SU-DHL-6 (cell line): Measurements from ENCODE around the gene STRADA.
"Not testable (repeated sequence)": the region's sequence is repeated elsewhere in the genome, so short reads cannot be mapped to it uniquely, and the experiment has no call there.

Experiments
- H2AFZ ChIP-seq: fragments of 200-600 bp; sonication (generic); 2 replicates; pipeline ENCODE4 v1.6.1; 2014; ENCODE audit warnings: low read depth, mild to moderate bottlenecking, moderate library complexity, mixed read lengths, antibody characterized with exemption, low read length; ENCODE audit not compliant: severe bottlenecking
- H3F3A ChIP-seq: fragments of 200-600 bp; shearing (Covaris generic); 2 replicates; pipeline ENCODE4 v1.6.0; 2016; ENCODE audit warnings: antibody characterized with exemption, mild to moderate bottlenecking; ENCODE audit not compliant: insufficient read depth
- H3K27ac ChIP-seq: fragments of 200-600 bp; sonication (generic); 2 replicates; pipeline ENCODE4 v1.5.1; 2016; ENCODE audit warnings: low read depth, mild to moderate bottlenecking, low read length, moderate library complexity, mixed read lengths
- H3K27me3 ChIP-seq: fragments of 200-600 bp; sonication (generic), shearing (Covaris generic); 2 replicates; pipeline ENCODE4 v1.6.0; 2014; ENCODE audit warnings: mild to moderate bottlenecking, low read length
- H3K36me3 ChIP-seq: fragments of 200-600 bp; sonication (generic); 2 replicates; pipeline ENCODE4 v1.6.1; 2014; ENCODE audit warnings: mild to moderate bottlenecking, low read length, mixed read lengths
- H3K4me2 ChIP-seq: fragments of 300-600, 200-600 bp; shearing (Covaris generic), sonication (generic); 2 replicates; pipeline ENCODE4 v1.6.0; 2014; ENCODE audit warnings: low read length, low read depth, mild to moderate bottlenecking; ENCODE audit not compliant: poor library complexity, severe bottlenecking
- H3K4me3 ChIP-seq: fragments of 200-600 bp; sonication (generic); 2 replicates; pipeline ENCODE4 v1.5.1; 2014; ENCODE audit warnings: antibody characterized with exemption, low read length, mild to moderate bottlenecking, mixed read lengths; ENCODE audit not compliant: insufficient read depth, poor library complexity, severe bottlenecking
- H3K79me2 ChIP-seq: fragments of 200-600 bp; sonication (generic); 2 replicates; pipeline ENCODE4 v1.6.1; 2014; ENCODE audit warnings: mild to moderate bottlenecking, low read length, moderate library complexity; ENCODE audit not compliant: insufficient read depth
- H3K9ac ChIP-seq: fragments of 200-600 bp; sonication (generic); 2 replicates; pipeline ENCODE4 v1.7.0; 2014; ENCODE audit warnings: mild to moderate bottlenecking, low read length
- H3K9me2 ChIP-seq: fragments of 200-600 bp; sonication (generic); replicated peaks from 2 replicates; pipeline ENCODE4 v1.6.1; 2014; ENCODE audit warnings: low read length; ENCODE audit not compliant: insufficient read depth
- H3K9me3 ChIP-seq: fragments of 200-600 bp; sonication (generic); 2 replicates; pipeline ENCODE4 v1.6.1; 2014; ENCODE audit warnings: low read length, mixed read lengths; ENCODE audit not compliant: insufficient read depth
- H4K20me1 ChIP-seq: fragments of 200-600 bp; sonication (generic); 2 replicates; pipeline ENCODE4 v1.6.1; 2014; ENCODE audit warnings: low read depth, mild to moderate bottlenecking, antibody characterized with exemption, low read length, moderate library complexity, mixed read lengths
- EZH2phosphoT487 ChIP-seq: fragments of 200-600 bp; sonication (generic), shearing (Covaris generic); conservative IDR thresholded peaks from 2 replicates; pipeline ENCODE4 v1.6.1; 2018; ENCODE audit warnings: mild to moderate bottlenecking, antibody characterized with exemption, low read length, moderate library complexity, mixed read lengths
- TF ChIP-seq, protein P1 (sequence below): fragments of 200-600 bp; sonication (generic); IDR thresholded peaks from one replicate; pipeline ENCODE4 v1.5.1; 2017; ENCODE audit warnings: antibody characterized with exemption, mild to moderate bottlenecking, low read length, moderate library complexity; ENCODE audit not compliant: insufficient read depth, poor library complexity, severe bottlenecking

Gene STRADA

DNA sequence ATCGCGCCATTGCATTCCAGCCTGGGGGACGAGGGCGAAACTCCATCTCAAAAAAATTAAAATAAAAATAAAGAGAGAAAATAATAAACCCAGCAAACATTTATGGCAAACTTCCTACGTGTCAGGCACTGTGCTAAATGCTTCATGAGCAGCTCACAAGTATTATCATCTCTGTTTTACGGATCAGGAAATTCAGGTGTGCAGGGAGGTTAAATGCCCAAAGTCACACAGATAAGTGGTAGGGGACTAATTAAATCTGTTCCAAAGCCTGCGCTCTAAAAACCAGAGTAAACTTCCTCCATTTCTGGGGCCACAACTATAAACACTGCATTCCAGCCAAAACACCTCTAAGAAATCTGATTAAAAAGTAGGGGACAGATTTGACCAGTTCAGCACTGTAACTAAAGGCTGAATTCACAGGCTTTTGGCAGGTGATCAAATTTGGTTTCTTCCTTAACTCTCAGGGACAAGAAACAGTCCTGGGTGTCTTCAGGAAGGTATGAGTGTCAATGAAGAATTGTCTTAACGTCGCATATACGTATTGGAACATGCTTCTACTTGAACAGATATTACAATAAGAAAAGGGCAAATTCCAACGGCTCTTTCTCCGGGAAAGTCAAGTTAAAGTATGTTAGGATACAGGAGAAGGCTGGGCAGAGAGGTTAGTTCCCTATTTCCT lies 996 bp downstream of the STRADA start:
- TF ChIP-seq EZH2phosphoT487, result no peak
- TF ChIP-seq, protein P1, sequence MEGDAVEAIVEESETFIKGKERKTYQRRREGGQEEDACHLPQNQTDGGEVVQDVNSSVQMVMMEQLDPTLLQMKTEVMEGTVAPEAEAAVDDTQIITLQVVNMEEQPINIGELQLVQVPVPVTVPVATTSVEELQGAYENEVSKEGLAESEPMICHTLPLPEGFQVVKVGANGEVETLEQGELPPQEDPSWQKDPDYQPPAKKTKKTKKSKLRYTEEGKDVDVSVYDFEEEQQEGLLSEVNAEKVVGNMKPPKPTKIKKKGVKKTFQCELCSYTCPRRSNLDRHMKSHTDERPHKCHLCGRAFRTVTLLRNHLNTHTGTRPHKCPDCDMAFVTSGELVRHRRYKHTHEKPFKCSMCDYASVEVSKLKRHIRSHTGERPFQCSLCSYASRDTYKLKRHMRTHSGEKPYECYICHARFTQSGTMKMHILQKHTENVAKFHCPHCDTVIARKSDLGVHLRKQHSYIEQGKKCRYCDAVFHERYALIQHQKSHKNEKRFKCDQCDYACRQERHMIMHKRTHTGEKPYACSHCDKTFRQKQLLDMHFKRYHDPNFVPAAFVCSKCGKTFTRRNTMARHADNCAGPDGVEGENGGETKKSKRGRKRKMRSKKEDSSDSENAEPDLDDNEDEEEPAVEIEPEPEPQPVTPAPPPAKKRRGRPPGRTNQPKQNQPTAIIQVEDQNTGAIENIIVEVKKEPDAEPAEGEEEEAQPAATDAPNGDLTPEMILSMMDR, result no peak
- Histone ChIP-seq H3K79me2 (peaks cover 26% of the 10 kb centered on the region), H3K4me3 (peak overlapping the region; percentile 95), H3K36me3 (peaks cover 2% of the 10 kb centered on the region; the same call in 1 of the 2 replicates), H3K4me2 (peak overlapping the region; percentile 93), H3K27me3 (no peaks in the 10 kb centered on the region), H3F3A (peaks cover 30% of the 10 kb centered on the region), H2AFZ (peak overlapping the region; percentile 69), H3K9me3 (no peaks in the 10 kb centered on the region), H3K9ac (peak overlapping the region; percentile 96), H4K20me1 (no peaks in the 10 kb centered on the region), H3K27ac (peak overlapping the region; percentile 72), H3K9me2 (no peaks in the 10 kb centered on the region)

DNA sequence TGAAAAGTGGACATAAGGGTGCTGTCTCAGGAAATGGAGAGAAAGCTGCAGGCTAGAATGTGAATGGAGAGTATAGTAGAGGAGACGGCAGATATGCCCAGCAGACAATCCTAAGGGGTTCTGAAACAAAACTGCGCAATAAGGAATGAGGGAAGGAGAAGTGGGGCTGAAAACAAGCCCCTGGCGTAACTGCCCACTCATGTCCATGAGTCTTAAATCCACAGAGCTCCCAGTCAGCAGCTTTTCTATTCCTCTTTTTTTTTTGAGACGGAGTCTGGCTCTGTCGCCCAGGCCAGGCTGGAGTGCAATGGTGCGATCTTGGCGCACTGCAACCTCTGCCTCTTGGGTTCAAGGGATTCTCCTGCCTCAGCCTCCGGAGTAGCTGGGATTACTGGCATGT lies 5.9 kb downstream of the STRADA start:
- Histone ChIP-seq H3K79me2 (peaks cover 18% of the 10 kb centered on the region), H3K27ac (no peak overlapping the region), H3K9me3 (no peaks in the 10 kb centered on the region), H3K27me3 (no peaks in the 10 kb centered on the region), H3K9me2 (no peaks in the 10 kb centered on the region), H4K20me1 (no peaks in the 10 kb centered on the region), H3F3A (peaks cover 4% of the 10 kb centered on the region; the same call in 1 of the 2 replicates), H3K4me2 (no peak overlapping the region), H3K36me3 (no peaks in the 10 kb centered on the region), H2AFZ (no peak overlapping the region), H3K4me3 (no peak overlapping the region), H3K9ac (no peak overlapping the region)
- TF ChIP-seq, protein P1, result no peak
- TF ChIP-seq EZH2phosphoT487, result no peak

DNA sequence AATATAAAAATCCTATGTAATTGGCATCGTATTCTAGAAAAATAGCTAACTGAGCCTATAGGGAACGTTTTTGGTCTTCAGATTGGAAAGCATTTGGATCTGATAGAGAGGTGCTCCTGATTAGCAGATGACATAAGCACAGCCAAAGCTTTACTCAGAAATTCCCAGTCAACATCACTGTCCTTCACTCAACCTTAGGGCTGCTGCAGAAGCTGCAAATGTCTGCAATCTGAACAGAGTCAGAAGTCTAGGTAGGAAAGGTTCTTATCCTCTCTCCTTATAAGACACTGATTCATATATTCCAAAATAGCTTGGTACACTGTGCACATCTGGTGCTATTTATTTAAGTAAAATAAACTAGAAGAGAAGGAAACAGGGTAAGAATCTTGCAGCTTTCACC lies 19.2 kb downstream of the STRADA start:
- H3K9me3 ChIP-seq, result no peaks in the 10 kb centered on the region
- no peaks in the 10 kb centered on the region for H3K9me2 ChIP-seq
- no peaks in the 10 kb centered on the region for H4K20me1 ChIP-seq
- H3K27ac ChIP-seq, result no peak overlapping the region
- no peaks in the 10 kb centered on the region for H3K79me2 ChIP-seq
- H3K27me3 ChIP-seq, result no peaks in the 10 kb centered on the region
- no peak overlapping the region for H3K4me3 ChIP-seq
- H3F3A ChIP-seq, result peaks cover 15% of the 10 kb centered on the region
- H3K4me2 ChIP-seq, result no peak overlapping the region
- no peak overlapping the region for H2AFZ ChIP-seq
- peaks cover 13% of the 10 kb centered on the region; the same call in 1 of the 2 replicates for H3K36me3 ChIP-seq
- TF ChIP-seq EZH2phosphoT487, result no peak
- TF ChIP-seq, protein P1, result no peak
- no peak overlapping the region for H3K9ac ChIP-seq

DNA sequence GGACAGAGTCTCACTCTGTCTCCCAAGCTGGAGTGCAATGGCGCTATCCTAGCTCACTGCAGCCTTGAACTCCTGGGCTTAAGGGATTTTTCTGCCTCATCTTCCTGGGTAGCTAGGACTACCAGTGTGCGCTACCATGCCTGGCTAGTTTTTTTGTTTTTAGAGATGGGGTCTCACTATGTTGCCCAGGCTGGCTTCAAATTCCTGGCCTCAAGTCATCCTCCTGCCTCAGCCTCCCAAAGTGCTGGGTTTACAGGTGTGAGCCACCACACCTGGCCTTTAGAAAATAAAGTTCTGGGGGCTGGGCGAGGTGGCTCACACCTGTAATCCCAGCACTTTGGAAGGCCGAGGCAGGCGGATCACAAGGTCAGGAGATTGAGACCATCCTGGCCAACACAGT lies 21.4 kb downstream of the STRADA start:
- not testable (repeated sequence) for H3K9me3 ChIP-seq, H3K36me3 ChIP-seq, H3K9me2 ChIP-seq, H3K4me2 ChIP-seq, H3K4me3 ChIP-seq, H3K9ac ChIP-seq, H3K27me3 ChIP-seq, H2AFZ ChIP-seq, H4K20me1 ChIP-seq, H3K27ac ChIP-seq, H3K79me2 ChIP-seq
- H3F3A ChIP-seq, result peaks cover 13% of the 10 kb centered on the region; the same call in 1 of the 2 replicates
